HEK293T (cell line): Measurements from ENCODE around the gene MYMX.

Source experiments
- ARNT ChIP-seq: fragments of 450-650 bp; IDR thresholded peaks from 2 replicates; pipeline ENCODE4 v1.6.1; 2017; ENCODE audit warnings: mild to moderate bottlenecking
- BHLHE40 ChIP-seq: fragments of 450-650 bp; IDR thresholded peaks from 2 replicates; pipeline ENCODE4 v1.6.1; 2016; ENCODE audit warnings: mild to moderate bottlenecking, moderate library complexity, borderline replicate concordance
- CTBP1 ChIP-seq: fragments of 450-650 bp; IDR thresholded peaks from 2 replicates; pipeline ENCODE4 v1.6.1; 2016; ENCODE audit warnings: borderline replicate concordance
- ELF4 ChIP-seq: fragments of 450-650 bp; IDR thresholded peaks from 2 replicates; pipeline ENCODE4 v1.6.1; 2017; ENCODE audit warnings: antibody characterized with exemption
- FOXM1 ChIP-seq: fragments of 450-650 bp; IDR thresholded peaks from 2 replicates; pipeline ENCODE4 v1.6.1; 2017; ENCODE audit warnings: mild to moderate bottlenecking, borderline replicate concordance
- LEF1 ChIP-seq: fragments of 450-650 bp; IDR thresholded peaks from 2 replicates; pipeline ENCODE4 v1.6.1; 2017; ENCODE audit warnings: mild to moderate bottlenecking, borderline replicate concordance
- PKNOX1 ChIP-seq: fragments of 450-650 bp; IDR thresholded peaks from 2 replicates; pipeline ENCODE4 v1.6.1; 2016
- SP1 ChIP-seq: fragments of 450-650 bp; IDR thresholded peaks from 2 replicates; pipeline ENCODE4 v1.6.1; 2017
- SUZ12 ChIP-seq: fragments of 450-650 bp; IDR thresholded peaks from 2 replicates; pipeline ENCODE4 v1.6.1; 2016; ENCODE audit warnings: mild to moderate bottlenecking
- ZNF384 ChIP-seq: fragments of 450-650 bp; IDR thresholded peaks from 2 replicates; pipeline ENCODE4 v1.6.1; 2016

GRCh38 chr6:44211284-44211683 is 5.4 kb upstream of the MYMX start:
- TF ChIP-seq BHLHE40 (no peak), CTBP1 (no peak), SP1 (no peak), FOXM1 (no peak), PKNOX1 (no peak), LEF1 (no peak), ARNT (no peak), ELF4 (no peak), ZNF384 (no peak), SUZ12 (no peak)
